GM12875 (cell line): ENCODE data around the gene ITGA6.

Experiments used
- H3K4me3 ChIP-seq: one replicate; pipeline ENCODE4 v1.5.1; 2011; ENCODE audit warnings: low read depth, low read length, control low read depth
- TF ChIP-seq, protein P1 (sequence below): IDR thresholded peaks from 2 replicates; pipeline ENCODE4 v1.5.1; 2011; ENCODE audit warnings: low read depth, mild to moderate bottlenecking, control low read depth, inconsistent platforms, low read length, moderate library complexity, borderline replicate concordance; ENCODE audit not compliant: insufficient read depth

Gene ITGA6

DNA sequence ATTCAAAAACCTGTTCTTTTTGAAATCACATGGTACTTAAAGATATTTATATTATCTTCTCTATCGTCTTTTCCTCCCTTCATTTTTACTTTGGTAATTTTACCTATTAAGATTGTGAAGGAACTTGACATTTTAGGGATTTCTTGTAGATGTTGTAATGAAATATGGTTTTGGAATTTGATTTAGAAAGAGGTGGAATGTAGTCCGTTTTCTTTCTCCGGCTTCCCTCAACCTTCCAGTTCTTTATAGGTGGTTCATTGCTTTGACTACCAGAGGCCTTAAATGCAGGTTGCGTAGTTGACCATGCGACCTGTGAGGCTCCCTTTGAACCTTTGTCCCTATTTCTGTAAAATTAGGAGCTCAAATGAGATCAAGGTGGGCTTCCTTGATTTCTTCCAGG lies 24.5 kb downstream of the ITGA6 start:
- TF ChIP-seq, protein P1, sequence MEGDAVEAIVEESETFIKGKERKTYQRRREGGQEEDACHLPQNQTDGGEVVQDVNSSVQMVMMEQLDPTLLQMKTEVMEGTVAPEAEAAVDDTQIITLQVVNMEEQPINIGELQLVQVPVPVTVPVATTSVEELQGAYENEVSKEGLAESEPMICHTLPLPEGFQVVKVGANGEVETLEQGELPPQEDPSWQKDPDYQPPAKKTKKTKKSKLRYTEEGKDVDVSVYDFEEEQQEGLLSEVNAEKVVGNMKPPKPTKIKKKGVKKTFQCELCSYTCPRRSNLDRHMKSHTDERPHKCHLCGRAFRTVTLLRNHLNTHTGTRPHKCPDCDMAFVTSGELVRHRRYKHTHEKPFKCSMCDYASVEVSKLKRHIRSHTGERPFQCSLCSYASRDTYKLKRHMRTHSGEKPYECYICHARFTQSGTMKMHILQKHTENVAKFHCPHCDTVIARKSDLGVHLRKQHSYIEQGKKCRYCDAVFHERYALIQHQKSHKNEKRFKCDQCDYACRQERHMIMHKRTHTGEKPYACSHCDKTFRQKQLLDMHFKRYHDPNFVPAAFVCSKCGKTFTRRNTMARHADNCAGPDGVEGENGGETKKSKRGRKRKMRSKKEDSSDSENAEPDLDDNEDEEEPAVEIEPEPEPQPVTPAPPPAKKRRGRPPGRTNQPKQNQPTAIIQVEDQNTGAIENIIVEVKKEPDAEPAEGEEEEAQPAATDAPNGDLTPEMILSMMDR: no peak
- H3K4me3 ChIP-seq: no peak overlapping the region

DNA sequence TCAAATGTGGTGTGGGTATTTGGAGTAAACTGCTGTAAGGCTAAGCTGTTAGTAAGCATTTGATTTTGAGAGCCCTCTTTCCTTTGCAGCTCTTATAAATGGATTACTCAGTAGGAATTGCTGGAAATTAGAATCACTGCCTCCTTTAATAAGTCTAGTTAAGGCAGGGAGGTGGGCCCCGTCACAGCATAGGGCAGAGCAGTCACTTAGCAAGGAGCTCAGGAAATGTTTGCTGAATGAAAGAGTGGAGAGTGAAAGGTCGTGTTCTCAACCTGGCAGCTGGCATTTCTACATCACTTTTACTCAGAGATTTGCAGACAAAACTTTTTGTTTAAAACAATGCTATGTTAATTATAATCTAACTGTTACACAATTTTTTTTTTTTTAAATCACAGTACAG lies 25.5 kb downstream of the ITGA6 start:
- TF ChIP-seq, protein P1: no peak
- no peak overlapping the region for H3K4me3 ChIP-seq

DNA sequence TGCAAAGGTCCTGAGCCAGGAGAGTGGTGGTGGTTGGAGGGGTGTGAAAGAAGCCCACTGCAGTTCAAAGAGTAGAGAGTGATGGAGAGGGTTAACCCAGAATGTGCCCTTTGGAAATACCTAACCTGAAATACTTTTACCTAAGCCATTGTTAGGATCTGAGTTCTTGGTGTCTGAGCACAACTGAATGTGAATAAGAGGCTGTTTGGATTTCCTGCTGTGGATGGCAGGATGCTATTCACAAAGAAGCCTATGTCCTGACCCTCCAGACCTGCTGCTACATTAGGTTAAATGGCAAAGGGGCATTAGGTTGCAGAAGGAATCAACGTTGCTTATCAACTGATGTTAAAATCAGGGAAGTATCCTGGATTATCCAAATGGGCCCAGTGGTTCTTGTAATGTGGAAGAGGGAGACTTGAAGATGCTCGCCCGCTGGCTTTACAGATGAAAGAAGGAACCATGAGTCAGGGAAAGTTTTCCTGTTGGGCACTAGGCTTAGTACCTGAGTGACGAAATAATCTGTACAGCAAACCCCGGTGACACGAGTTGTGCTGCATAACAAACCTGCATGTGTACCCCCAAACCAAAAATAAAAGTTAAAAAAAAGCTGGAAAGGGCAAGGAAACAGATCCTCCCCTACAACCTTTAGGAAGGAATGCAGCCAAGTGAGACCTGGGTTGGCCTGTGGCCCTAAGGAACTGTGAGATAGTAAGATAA lies 27.2 kb downstream of the ITGA6 start:
- TF ChIP-seq, protein P1: no peak
- H3K4me3 ChIP-seq: no peak overlapping the region

DNA sequence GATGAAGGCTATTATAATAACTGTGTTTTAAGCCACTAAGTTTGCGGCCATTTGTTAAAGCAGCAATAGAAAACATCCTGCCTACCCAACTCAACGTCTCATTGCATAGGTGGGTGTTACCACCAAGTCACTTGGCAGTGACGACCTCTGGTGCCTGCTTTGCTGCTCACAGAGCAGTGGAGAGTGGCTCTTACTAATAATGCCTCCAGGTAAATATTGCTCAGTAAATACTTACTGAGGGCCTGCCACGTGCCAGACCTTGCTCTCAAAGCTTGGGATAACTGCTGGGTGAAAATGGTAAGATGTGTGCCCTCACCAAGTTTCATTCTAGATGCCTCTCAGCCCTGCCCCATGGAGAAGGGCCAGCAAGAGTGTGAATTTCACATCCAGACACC lies 27.7 kb downstream of the ITGA6 start:
- no peak overlapping the region for H3K4me3 ChIP-seq
- TF ChIP-seq, protein P1: no peak

DNA sequence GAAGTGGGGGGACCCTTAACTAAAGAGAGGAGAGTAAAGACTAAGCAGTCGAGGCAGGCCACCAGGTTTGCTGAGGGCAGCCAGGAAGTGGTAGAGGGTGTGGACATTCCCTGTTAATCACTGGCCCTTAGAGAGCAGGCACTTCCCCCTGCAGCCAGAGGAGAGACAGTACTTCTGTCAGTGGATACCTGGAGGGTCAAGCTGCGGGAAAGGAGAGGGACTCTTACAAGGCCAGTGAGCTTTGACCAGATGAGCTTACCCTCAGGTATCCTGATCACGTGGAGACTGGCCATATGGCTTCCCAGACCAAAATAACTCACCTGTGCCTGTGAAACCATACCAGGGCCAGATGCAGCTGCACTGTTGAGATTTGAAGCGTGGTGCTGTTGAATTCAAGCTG lies 28.6 kb downstream of the ITGA6 start:
- no peak overlapping the region for H3K4me3 ChIP-seq
- TF ChIP-seq, protein P1: no peak

DNA sequence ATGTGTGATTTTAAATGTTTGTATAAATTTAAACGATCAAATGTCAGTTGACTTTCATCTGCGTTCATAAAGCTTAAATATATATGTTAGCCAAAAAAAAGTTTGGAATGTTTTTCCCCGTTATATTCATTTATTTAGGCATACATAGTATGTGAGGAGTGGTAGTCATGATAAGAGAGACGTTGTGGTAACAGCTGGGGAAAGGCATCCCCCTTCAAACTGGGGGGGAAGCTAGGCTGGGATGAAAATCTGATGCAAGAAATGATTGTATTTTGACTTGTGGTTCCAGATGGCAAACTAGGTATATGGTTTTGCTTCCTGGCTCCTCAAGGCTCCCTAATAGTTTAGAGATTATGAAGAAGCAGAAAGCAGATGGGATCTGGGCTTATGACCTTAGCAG lies 30.1 kb downstream of the ITGA6 start:
- TF ChIP-seq, protein P1: no peak
- no peak overlapping the region for H3K4me3 ChIP-seq

DNA sequence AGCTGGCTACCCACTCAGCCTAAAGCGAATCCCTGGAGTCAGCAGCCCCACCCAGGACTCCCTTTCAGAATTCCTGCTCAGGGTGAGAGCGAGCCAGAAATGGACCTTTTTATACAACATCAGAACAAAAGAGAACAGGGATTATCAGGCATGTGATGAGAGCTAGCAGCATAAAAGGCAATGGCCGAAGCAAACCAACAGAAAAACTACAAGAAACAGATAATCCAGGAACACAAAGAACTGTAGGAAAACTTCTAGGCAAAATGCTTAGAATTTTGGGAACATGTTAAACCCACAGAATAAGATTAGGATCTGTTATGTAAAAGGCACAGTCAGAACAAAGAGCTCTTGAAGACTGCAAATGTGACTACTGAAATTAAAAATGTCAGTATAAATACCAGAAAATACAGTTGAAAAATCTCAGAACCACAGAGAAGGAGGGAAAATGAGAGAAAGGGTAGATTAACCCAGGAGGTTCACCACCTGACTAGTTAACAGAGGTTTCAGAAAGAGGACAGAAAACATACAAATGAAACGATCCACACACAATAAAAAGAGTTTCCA lies 31.3 kb downstream of the ITGA6 start:
- no peak overlapping the region for H3K4me3 ChIP-seq
- TF ChIP-seq, protein P1: no peak
